ENCODE data around the gene ABCC5.
A peak's percentile ranks its signal among the peaks of the same experiment; 100 is the strongest.

ABCC5 gene

GRCh38 chr3:183922421-183922820 is 95.3 kb downstream of the ABCC5 start:
- DNase-seq (ENCODE audit: low spot score): no peak

- no peak for DNase-seq (ENCODE audit: low spot score)
Observed at GRCh38 chr3:183921096-183921495, 96.6 kb downstream of the ABCC5 start.

GRCh38 chr3:183920416-183920815 is 97.3 kb downstream of the ABCC5 start:
- DNase-seq (ENCODE audit: low spot score): no peak

- no peak for DNase-seq (ENCODE audit: low spot score)
Observed at GRCh38 chr3:183918178-183918577, 99.5 kb downstream of the ABCC5 start.

GRCh38 chr3:183917776-183918175 is 99.9 kb downstream of the ABCC5 start:
- no peak for DNase-seq (ENCODE audit: low spot score)

- no peak for DNase-seq (ENCODE audit: low spot score)
Observed at GRCh38 chr3:183914856-183915255, 102.8 kb downstream of the ABCC5 start.

- no peak for DNase-seq (ENCODE audit: low spot score)
Observed at GRCh38 chr3:183913580-183913920, 104.1 kb downstream of the ABCC5 start.

- DNase-seq (ENCODE audit: low spot score): no peak
Observed at GRCh38 chr3:183912895-183913579, 104.6 kb downstream of the ABCC5 start.

GRCh38 chr3:183911763-183912506 is 105.7 kb downstream of the ABCC5 start:
- DNase-seq (ENCODE audit: low spot score): no peak

- no peak for DNase-seq (ENCODE audit: low spot score)
Observed at GRCh38 chr3:183911087-183911486, 106.6 kb downstream of the ABCC5 start.

- DNase-seq (ENCODE audit: low spot score): no peak
Observed at GRCh38 chr3:183909030-183909600, 108.6 kb downstream of the ABCC5 start.

GRCh38 chr3:183907911-183908331 is 109.8 kb downstream of the ABCC5 start:
- DNase-seq (ENCODE audit: low spot score): peak; percentile 25

- no peak for DNase-seq (ENCODE audit: low spot score)
Observed at GRCh38 chr3:183907176-183907575, 110.5 kb downstream of the ABCC5 start.

- DNase-seq (ENCODE audit: low spot score): no peak
Observed at GRCh38 chr3:183906234-183906921, 111.3 kb downstream of the ABCC5 start.

GRCh38 chr3:183904833-183905780 is 112.6 kb downstream of the ABCC5 start:
- no peak for DNase-seq (ENCODE audit: low spot score)

GRCh38 chr3:183898028-183898431 is 119.7 kb downstream of the ABCC5 start:
- no peak for DNase-seq (ENCODE audit: low spot score)

- no peak for DNase-seq (ENCODE audit: low spot score)
Observed at GRCh38 chr3:183897606-183898005, 120.1 kb downstream of the ABCC5 start.

GRCh38 chr3:183896610-183897009 is 121.1 kb downstream of the ABCC5 start:
- no peak for DNase-seq (ENCODE audit: low spot score)

- DNase-seq (ENCODE audit: low spot score): no peak
Observed at GRCh38 chr3:183896184-183896583, 121.5 kb downstream of the ABCC5 start.

- DNase-seq (ENCODE audit: low spot score): no peak
Observed at GRCh38 chr3:183895774-183896173, 121.9 kb downstream of the ABCC5 start.

- peak; percentile 48 for DNase-seq (ENCODE audit: low spot score)
Observed at GRCh38 chr3:183895296-183895695, 122.4 kb downstream of the ABCC5 start.

Measured in Ammon's horn (tissue), 1 donor.